ENCODE results near the gene MYOD1. TPM values are rescaled to one million over a fixed set of nuclear protein-coding genes. Genes with fewer than 3 reads are reported as not detected.

MYOD1 gene
- total RNA-seq, 4 donors from 2014 or later: not detected

DNA sequence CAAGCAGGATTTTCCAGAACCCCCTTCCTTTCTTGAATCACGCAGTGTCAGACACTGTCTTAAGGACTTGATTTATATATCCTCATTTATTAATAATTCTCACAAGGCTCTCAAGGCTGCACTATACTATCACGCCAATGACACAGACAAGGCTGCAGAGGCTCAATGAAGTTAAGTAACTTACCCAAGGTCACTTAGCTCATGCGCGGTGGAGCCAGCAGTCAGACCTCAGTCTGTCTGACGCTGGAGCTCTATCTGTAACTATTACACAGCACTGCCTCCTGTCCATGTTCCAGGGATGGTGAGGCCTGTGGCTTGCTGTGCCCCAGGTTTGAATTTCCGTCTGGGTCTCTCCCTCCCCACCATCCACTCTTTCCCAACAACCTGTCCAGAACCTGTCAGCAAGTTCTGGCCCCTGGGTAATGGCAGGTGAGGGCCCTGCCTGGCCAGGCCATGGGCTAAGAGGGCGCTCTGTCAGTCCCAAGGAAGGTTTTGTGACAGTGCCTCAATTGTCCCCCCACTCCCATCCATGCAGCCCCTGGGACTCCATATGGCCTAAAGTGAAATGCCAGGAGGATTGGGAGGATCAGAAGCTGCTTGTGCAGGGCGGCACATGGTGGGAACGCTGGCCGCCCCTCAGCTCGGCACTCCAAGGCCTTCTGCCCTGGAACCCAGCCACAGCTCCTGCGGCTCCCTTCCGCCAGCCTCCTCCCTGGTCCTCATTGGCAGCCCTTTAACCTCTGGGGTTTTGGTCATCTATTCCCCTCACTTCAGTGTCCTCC is 23.8 kb downstream of the MYOD1 start:
- DNase-seq: peak in 1 of 3 donors; percentile 33
- H3K27me3 ChIP-seq: no peaks in the 10 kb centered on the region
- no peak overlapping the region for H3K27ac ChIP-seq

DNA sequence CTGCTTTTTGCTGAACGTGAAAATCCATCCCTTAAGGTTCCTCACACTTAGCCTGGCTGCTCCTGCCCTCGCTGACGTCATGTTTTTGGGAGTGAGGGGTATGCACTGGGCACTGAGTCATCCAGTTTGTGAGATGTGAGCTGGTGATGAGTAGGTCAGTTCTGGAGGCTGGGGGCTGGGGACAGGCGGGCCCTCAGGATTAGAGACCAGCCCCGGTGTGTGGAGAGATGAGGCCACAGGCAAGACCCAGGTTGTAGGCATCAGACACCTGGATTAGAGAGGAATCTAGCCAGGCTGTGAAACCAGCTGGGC is 24.4 kb downstream of the MYOD1 start:
- Histone ChIP-seq H3K9me3 (no peaks in the 10 kb centered on the region), H3K4me1 (no peaks in the 10 kb centered on the region), H3K36me3 (no peaks in the 10 kb centered on the region), H3K4me3 (no peak overlapping the region), H3K27ac (no peak overlapping the region), H3K27me3 (no peaks in the 10 kb centered on the region)
- TF ChIP-seq, protein P1, sequence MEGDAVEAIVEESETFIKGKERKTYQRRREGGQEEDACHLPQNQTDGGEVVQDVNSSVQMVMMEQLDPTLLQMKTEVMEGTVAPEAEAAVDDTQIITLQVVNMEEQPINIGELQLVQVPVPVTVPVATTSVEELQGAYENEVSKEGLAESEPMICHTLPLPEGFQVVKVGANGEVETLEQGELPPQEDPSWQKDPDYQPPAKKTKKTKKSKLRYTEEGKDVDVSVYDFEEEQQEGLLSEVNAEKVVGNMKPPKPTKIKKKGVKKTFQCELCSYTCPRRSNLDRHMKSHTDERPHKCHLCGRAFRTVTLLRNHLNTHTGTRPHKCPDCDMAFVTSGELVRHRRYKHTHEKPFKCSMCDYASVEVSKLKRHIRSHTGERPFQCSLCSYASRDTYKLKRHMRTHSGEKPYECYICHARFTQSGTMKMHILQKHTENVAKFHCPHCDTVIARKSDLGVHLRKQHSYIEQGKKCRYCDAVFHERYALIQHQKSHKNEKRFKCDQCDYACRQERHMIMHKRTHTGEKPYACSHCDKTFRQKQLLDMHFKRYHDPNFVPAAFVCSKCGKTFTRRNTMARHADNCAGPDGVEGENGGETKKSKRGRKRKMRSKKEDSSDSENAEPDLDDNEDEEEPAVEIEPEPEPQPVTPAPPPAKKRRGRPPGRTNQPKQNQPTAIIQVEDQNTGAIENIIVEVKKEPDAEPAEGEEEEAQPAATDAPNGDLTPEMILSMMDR (IDR thresholded peaks at IDR 0.05): no peak
- TF ChIP-seq POLR2A (IDR thresholded peaks at IDR 0.05): no peak
- no peak for DNase-seq

More for the DNA sequence above, 23.8 kb downstream of the MYOD1 start:
- no peaks in the 10 kb centered on the region for H3K9me3 ChIP-seq
- no peaks in the 10 kb centered on the region for H3K4me1 ChIP-seq
- H3K36me3 ChIP-seq: no peaks in the 10 kb centered on the region
- TF ChIP-seq, protein P1 (IDR thresholded peaks at IDR 0.05): no peak
- TF ChIP-seq POLR2A (IDR thresholded peaks at IDR 0.05): no peak
- no peak overlapping the region for H3K4me3 ChIP-seq

DNA sequence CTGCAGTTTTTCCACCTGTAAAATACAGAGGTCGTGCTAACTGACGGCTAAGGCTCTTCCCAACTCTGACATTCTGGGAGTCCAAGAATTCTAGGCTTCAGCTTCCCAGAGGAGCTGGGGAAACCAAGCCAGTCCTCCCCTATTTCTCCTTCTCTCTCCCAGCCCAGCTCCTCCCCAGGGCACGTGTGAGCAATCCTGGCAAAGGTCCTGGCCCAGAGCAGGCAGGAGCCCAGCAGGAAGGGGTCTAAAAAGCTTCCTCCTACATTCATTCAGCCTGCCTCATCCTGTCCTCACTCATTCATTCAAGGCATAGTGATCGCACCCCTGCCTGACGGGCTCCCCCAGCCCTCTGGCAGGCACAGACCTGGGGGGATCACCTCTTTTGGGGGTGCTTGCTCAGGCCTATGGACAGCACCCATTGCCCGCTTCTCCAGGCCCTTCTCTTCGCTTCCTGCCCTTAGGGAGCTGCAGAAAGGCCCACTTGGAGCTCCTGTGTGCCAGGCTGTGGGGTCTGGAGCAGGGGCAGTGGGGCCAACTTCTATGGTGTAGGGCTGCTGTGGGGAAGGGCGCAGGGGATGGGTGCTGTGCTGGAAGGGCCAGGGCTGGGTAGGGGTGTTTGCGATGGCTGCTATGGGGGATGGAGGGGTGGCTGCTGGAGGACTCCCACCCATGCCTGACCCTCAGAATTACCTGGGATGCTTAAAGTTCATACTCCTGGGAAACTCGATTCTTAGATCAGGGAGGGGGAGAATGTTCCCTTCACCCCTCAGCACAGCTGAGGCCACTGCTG is 25.0 kb downstream of the MYOD1 start:
- Histone ChIP-seq H3K27me3 (no peaks in the 10 kb centered on the region), H3K9me3 (no peaks in the 10 kb centered on the region), H3K36me3 (no peaks in the 10 kb centered on the region), H3K27ac (no peak overlapping the region), H3K4me3 (no peak overlapping the region), H3K4me1 (no peaks in the 10 kb centered on the region)
- DNase-seq: peak in 1 of 3 donors; percentile 26
- no peak for TF ChIP-seq POLR2A (IDR thresholded peaks at IDR 0.05)
- TF ChIP-seq, protein P1 (IDR thresholded peaks at IDR 0.05): no peak

DNA sequence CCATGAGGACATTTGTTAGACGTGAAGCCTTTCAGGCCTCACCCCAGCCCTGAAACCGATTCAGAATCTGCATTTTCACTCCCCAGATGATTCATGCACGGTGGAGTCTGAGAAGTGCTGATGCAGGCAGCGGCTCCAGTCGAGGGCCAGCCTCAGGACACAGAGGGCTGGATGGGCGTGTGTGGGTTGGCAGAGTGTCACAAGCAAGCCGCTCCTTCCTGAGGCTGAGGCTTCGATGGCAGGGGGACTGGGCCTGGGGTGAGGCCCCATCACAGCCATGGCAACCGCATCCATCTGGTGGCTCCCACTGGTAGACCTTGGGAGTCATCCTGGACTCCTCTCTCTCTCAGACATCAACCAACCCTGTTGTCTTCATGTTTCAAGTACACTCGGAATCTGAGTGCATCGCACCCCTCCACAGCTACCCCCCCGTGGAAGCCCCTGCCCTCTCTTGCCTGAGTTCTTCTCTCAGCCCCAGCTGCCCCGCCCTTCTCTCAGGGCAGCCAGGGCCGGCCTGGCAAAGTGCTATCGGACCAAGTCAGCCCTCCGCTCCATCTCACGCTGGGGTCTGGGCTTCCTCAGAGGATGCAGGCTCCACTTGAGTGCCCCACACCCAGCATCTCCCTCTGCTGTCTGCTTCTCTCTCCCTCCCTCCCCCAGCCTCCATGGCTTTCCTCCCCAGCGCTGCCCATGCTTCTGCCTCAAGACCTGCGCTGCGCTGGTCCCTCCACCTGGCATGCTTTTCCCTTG is 25.8 kb downstream of the MYOD1 start:
- DNase-seq: peak in 1 of 3 donors; percentile 22
- H3K36me3 ChIP-seq: no peaks in the 10 kb centered on the region
- no peaks in the 10 kb centered on the region for H3K4me1 ChIP-seq
- H3K27ac ChIP-seq: no peak overlapping the region
- no peaks in the 10 kb centered on the region for H3K27me3 ChIP-seq
- no peaks in the 10 kb centered on the region for H3K9me3 ChIP-seq
- TF ChIP-seq POLR2A (IDR thresholded peaks at IDR 0.05): no peak
- TF ChIP-seq, protein P1 (IDR thresholded peaks at IDR 0.05): no peak
- no peak overlapping the region for H3K4me3 ChIP-seq

DNA sequence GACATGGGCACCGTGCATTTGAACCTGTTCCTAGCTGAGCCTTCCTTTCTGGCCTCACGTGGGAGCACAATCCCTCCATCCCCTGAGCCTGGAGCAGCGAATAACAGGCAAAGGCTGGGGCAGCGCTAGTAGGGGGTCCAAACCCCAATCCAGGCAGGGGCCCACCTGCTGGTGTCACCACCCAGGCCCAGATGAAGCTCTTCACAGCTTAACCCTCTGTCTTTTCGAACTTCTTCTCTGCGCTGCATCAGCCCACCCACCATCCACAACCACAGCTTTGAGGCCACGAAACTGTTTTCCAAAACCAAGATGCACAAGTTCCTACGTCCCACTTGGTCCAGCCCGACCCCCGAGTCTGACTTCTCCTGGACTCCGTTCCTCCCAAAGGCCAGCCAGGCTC is 26.7 kb downstream of the MYOD1 start:
- no peaks in the 10 kb centered on the region for H3K9me3 ChIP-seq
- no peaks in the 10 kb centered on the region for H3K27me3 ChIP-seq
- H3K4me3 ChIP-seq: no peak overlapping the region
- no peak overlapping the region for H3K27ac ChIP-seq
- TF ChIP-seq POLR2A (IDR thresholded peaks at IDR 0.05): no peak
- TF ChIP-seq, protein P1 (IDR thresholded peaks at IDR 0.05): no peak
- no peaks in the 10 kb centered on the region for H3K4me1 ChIP-seq
- peak in 1 of 3 donors; percentile 11 for DNase-seq
- no peaks in the 10 kb centered on the region for H3K36me3 ChIP-seq
